Activated B cell treated with CpG ODN at 0.5 μM for 24 hours (primary cell): Measurements from ENCODE around the gene KIAA1671. TPM values are rescaled to one million over a fixed set of nuclear protein-coding genes. Genes with fewer than 3 reads are reported as not detected.

Experiments used
- ATAC-seq: fragments of 200-7000 bp; cut with Tn5 transposase; one replicate; pipeline ENCODE4 v1.10.0; 2021; ENCODE audit warnings: low read depth, mild to moderate bottlenecking, moderate library complexity
- CTCF ChIA-PET: fragments of 350-600 bp; sonication (Branson Sonifier 250); formaldehyde crosslinking; loops from one replicate; lab custom pipeline; 2021; ENCODE audit warnings: antibody characterized with exemption; lab: Charles Lee
- POLR2A ChIA-PET: fragments of 350-600 bp; sonication (Branson Sonifier 250); formaldehyde crosslinking; loops from one replicate; lab custom pipeline; 2021; ENCODE audit warnings: antibody characterized with exemption; lab: Charles Lee
- DNase-seq: peaks from one replicate; pipeline ENCODE4 v3.0.0; 2022
- H3K27ac Mint-ChIP-seq: one replicate; pipeline ENCODE4 v1.8.0; 2020; ENCODE audit warnings: mixed read lengths
- H3K27me3 Mint-ChIP-seq: one replicate; pipeline ENCODE4 v1.8.0; 2021; ENCODE audit warnings: mixed read lengths
- H3K36me3 Mint-ChIP-seq: one replicate; pipeline ENCODE4 v1.8.0; 2021; ENCODE audit warnings: low read depth, mixed read lengths
- H3K4me1 Mint-ChIP-seq: one replicate; pipeline ENCODE4 v1.8.0; 2021; ENCODE audit warnings: mixed read lengths
- H3K4me3 Mint-ChIP-seq: one replicate; pipeline ENCODE4 v1.8.0; 2020; ENCODE audit warnings: mild to moderate bottlenecking, mixed read lengths
- H3K9me3 Mint-ChIP-seq: one replicate; pipeline ENCODE4 v1.8.0; 2020; ENCODE audit warnings: mixed read lengths
- CTCF ChIP-seq: fragments of 200-600 bp; IDR thresholded peaks from one replicate; pipeline ENCODE4 v1.8.0; 2022; ENCODE audit warnings: antibody characterized with exemption, mild to moderate bottlenecking
- intact Hi-C: fragments of 100-400 bp; cut with micrococcal nuclease; formaldehyde crosslinking; loops from one replicate; pipeline ENCODE4 v1.15.1; 2024
- total RNA-seq: library from RNA; stranded (reverse); gene quantifications from 2 replicates; pipeline ENCODE4 v1.2.3, GENCODE V29; 2022

KIAA1671 gene
- total RNA-seq, 1 donor from 2014 or later: 0.04 TPM

- Mint-ChIP-seq H3K27me3 (peaks cover 3% of the 10 kb centered on the region), H3K27ac (no peak overlapping the region), H3K4me1 (no peaks in the 10 kb centered on the region), H3K36me3 (no peaks in the 10 kb centered on the region), H3K4me3 (no peak overlapping the region), H3K9me3 (no peaks in the 10 kb centered on the region)
- ChIA-PET POLR2A (no interaction called here), CTCF (no interaction called here)
- DNase-seq (no peak), ATAC-seq (no peak)
- no peak for TF ChIP-seq CTCF
- intact Hi-C loops: no loop called here
Observed at GRCh38 chr22:25156736-25157135, 204.2 kb downstream of the KIAA1671 start.

GRCh38 chr22:25159028-25159427, 206.5 kb downstream of the KIAA1671 start:
- Mint-ChIP-seq H3K36me3 (no peaks in the 10 kb centered on the region), H3K9me3 (no peaks in the 10 kb centered on the region), H3K4me3 (no peak overlapping the region), H3K4me1 (no peaks in the 10 kb centered on the region), H3K27ac (no peak overlapping the region), H3K27me3 (peaks cover 3% of the 10 kb centered on the region)
- POLR2A ChIA-PET: no interaction called here
- TF ChIP-seq CTCF: no peak
- intact Hi-C loops: no loop called here
- no peak for DNase-seq
- CTCF ChIA-PET: no interaction called here
- no peak for ATAC-seq

- H3K4me3 Mint-ChIP-seq: no peak overlapping the region
- intact Hi-C loops: no loop called here
- H3K4me1 Mint-ChIP-seq: no peaks in the 10 kb centered on the region
- ChIA-PET POLR2A (no interaction called here), CTCF (no interaction called here)
- H3K36me3 Mint-ChIP-seq: no peaks in the 10 kb centered on the region
- ATAC-seq (no peak), DNase-seq (no peak)
- no peak for TF ChIP-seq CTCF
- H3K27ac Mint-ChIP-seq: no peak overlapping the region
- H3K27me3 Mint-ChIP-seq: peaks cover 3% of the 10 kb centered on the region
- no peaks in the 10 kb centered on the region for H3K9me3 Mint-ChIP-seq
Observed at GRCh38 chr22:25160120-25160996, 207.8 kb downstream of the KIAA1671 start.

- Mint-ChIP-seq H3K27ac (no peak overlapping the region), H3K36me3 (no peaks in the 10 kb centered on the region), H3K4me3 (no peak overlapping the region), H3K27me3 (peaks cover 4% of the 10 kb centered on the region), H3K4me1 (no peaks in the 10 kb centered on the region), H3K9me3 (no peaks in the 10 kb centered on the region)
- ChIA-PET CTCF (no interaction called here), POLR2A (no interaction called here)
- no peak for DNase-seq
- intact Hi-C loops: no loop called here
- no peak for TF ChIP-seq CTCF
- ATAC-seq: no peak
Observed at GRCh38 chr22:25161017-25161915, 208.8 kb downstream of the KIAA1671 start.
